Activated CD4-positive, alpha-beta T cell treated with anti-CD3 and anti-CD28 coated beads, Interleukin-2, amount 10 ng/mL, durations not matched to agents 7 days and 5 days (primary cell): ENCODE data around the gene MUC22. TPM values are rescaled to one million over a fixed set of nuclear protein-coding genes. Genes with fewer than 3 reads are reported as not detected.
"Not testable (repeated sequence)": the region's sequence is repeated elsewhere in the genome, so short reads cannot be mapped to it uniquely, and the experiment has no call there.

Experiments
- CTCF ChIA-PET: fragments of 350-600 bp; sonication (Branson Sonifier 250); formaldehyde crosslinking; loops from one replicate; lab custom pipeline; 2021; ENCODE audit warnings: antibody characterized with exemption; lab: Charles Lee
- POLR2A ChIA-PET: fragments of 350-600 bp; sonication (Branson Sonifier 250); formaldehyde crosslinking; loops from one replicate; lab custom pipeline; 2021; ENCODE audit warnings: antibody characterized with exemption; lab: Charles Lee
- DNase-seq: peaks from one replicate; pipeline ENCODE4 v3.0.0-alpha.2; 2020
- H3K27ac Mint-ChIP-seq: one replicate; pipeline ENCODE4 v1.8.0; 2021; ENCODE audit warnings: mild to moderate bottlenecking, moderate library complexity, mixed read lengths
- H3K27me3 Mint-ChIP-seq: one replicate; pipeline ENCODE4 v1.8.0; 2021; ENCODE audit warnings: mixed read lengths
- H3K36me3 Mint-ChIP-seq: one replicate; pipeline ENCODE4 v1.8.0; 2021; ENCODE audit warnings: low read depth, mixed read lengths
- H3K4me1 Mint-ChIP-seq: one replicate; pipeline ENCODE4 v1.8.0; 2021; ENCODE audit warnings: mixed read lengths
- H3K4me3 Mint-ChIP-seq: one replicate; pipeline ENCODE4 v1.8.0; 2021; ENCODE audit warnings: mild to moderate bottlenecking, moderate library complexity, mixed read lengths
- H3K9me3 Mint-ChIP-seq: one replicate; pipeline ENCODE4 v1.8.0; 2021; ENCODE audit warnings: mixed read lengths
- total RNA-seq, 2 experiments: library from RNA; stranded (reverse); gene quantifications; one replicate each; pipeline ENCODE4 v1.2.3, GENCODE V29; 2021

The MUC22 gene
- not detected for total RNA-seq

GRCh38 chr6:31010393-31011060 is at the start of gene MUC22:
Gene MUC22, plus strand, starts transcription at chr6:31010474. Its CDS starts 233 bp downstream, at chr6:31010707.
- CTCF ChIA-PET: no interaction called here

GRCh38 chr6:30960907-30961673 is 49.2 kb upstream of the MUC22 start:
- Mint-ChIP-seq H3K36me3 (no peaks in the 10 kb centered on the region), H3K4me1 (peaks cover 21% of the 10 kb centered on the region), H3K27me3 (peaks cover 53% of the 10 kb centered on the region), H3K9me3 (no peaks in the 10 kb centered on the region), H3K4me3 (no peak overlapping the region), H3K27ac (no peak overlapping the region)
- ChIA-PET CTCF (no interaction called here), POLR2A (no interaction called here)
- DNase-seq: no peak

More at GRCh38 chr6:31010393-31011060, at the start of gene MUC22:
- Mint-ChIP-seq H3K36me3 (no peaks in the 10 kb centered on the region), H3K27me3 (peaks cover 18% of the 10 kb centered on the region), H3K9me3 (no peaks in the 10 kb centered on the region), H3K4me3 (no peak within 1 kb of the TSS), H3K27ac (no peak within 1 kb of the TSS), H3K4me1 (no peaks in the 10 kb centered on the region)
- no peak for DNase-seq
- POLR2A ChIA-PET: no interaction called here

- Mint-ChIP-seq H3K4me1 (peaks cover 21% of the 10 kb centered on the region), H3K4me3 (no peak overlapping the region), H3K9me3 (no peaks in the 10 kb centered on the region), H3K27me3 (peaks cover 42% of the 10 kb centered on the region), H3K27ac (no peak overlapping the region), H3K36me3 (no peaks in the 10 kb centered on the region)
- DNase-seq: no peak
- ChIA-PET CTCF (no interaction called here), POLR2A (no interaction called here)
Observed at GRCh38 chr6:30962716-30963115, 47.6 kb upstream of the MUC22 start.

- Mint-ChIP-seq H3K4me3 (no peak overlapping the region), H3K36me3 (no peaks in the 10 kb centered on the region), H3K27ac (no peak overlapping the region), H3K27me3 (peaks cover 35% of the 10 kb centered on the region), H3K9me3 (no peaks in the 10 kb centered on the region), H3K4me1 (peaks cover 21% of the 10 kb centered on the region)
- ChIA-PET POLR2A (interaction anchor here (0.5 kb wide), 1 partner anchor 98 kb away, joined by 3 read pairs; no protein-coding TSS in a partner anchor), CTCF (no interaction called here)
- DNase-seq: no peak
Observed at GRCh38 chr6:30963641-30964040, 46.6 kb upstream of the MUC22 start.

GRCh38 chr6:30964075-30964474 is 46.2 kb upstream of the MUC22 start:
- Mint-ChIP-seq H3K27me3 (peaks cover 33% of the 10 kb centered on the region), H3K27ac (peak overlapping the region; percentile 16), H3K4me3 (no peak overlapping the region), H3K36me3 (no peaks in the 10 kb centered on the region), H3K4me1 (peaks cover 21% of the 10 kb centered on the region), H3K9me3 (no peaks in the 10 kb centered on the region)
- ChIA-PET CTCF (interaction anchor here (0.6 kb wide), 1 partner anchor 227 kb away, joined by 3 read pairs; no protein-coding TSS in a partner anchor), POLR2A (interaction anchor here (0.5 kb wide), 1 partner anchor 98 kb away, joined by 3 read pairs; no protein-coding TSS in a partner anchor)
- DNase-seq: peak; percentile 41

- DNase-seq: no peak
- H3K4me1 Mint-ChIP-seq: peaks cover 21% of the 10 kb centered on the region
- no peak overlapping the region for H3K4me3 Mint-ChIP-seq
- peaks cover 26% of the 10 kb centered on the region for H3K27me3 Mint-ChIP-seq
- no peak overlapping the region for H3K27ac Mint-ChIP-seq
- H3K9me3 Mint-ChIP-seq: no peaks in the 10 kb centered on the region
- POLR2A ChIA-PET: no interaction called here
- H3K36me3 Mint-ChIP-seq: no peaks in the 10 kb centered on the region
- CTCF ChIA-PET: interaction anchor here (0.7 to 1.4 kb wide), 3 partner anchors 10 to 103 kb away, joined by 3 to 5 read pairs (median 3); no protein-coding TSS in a partner anchor
Observed at GRCh38 chr6:30965140-30965601, 45.1 kb upstream of the MUC22 start.

GRCh38 chr6:30966154-30966553 is 44.1 kb upstream of the MUC22 start:
- ChIA-PET POLR2A (no interaction called here), CTCF (interaction anchor here (0.6 kb wide), 1 partner anchor 321 kb away, joined by 3 read pairs; no protein-coding TSS in a partner anchor)
- no peaks in the 10 kb centered on the region for H3K9me3 Mint-ChIP-seq

GRCh38 chr6:30969171-30969570 is 41.1 kb upstream of the MUC22 start:
- H3K4me3 Mint-ChIP-seq, DNase-seq, H3K9me3 Mint-ChIP-seq, POLR2A ChIA-PET, H3K36me3 Mint-ChIP-seq, H3K27ac Mint-ChIP-seq: not testable (repeated sequence)
- CTCF ChIA-PET: interaction anchor here (0.6 to 0.8 kb wide), 2 partner anchors 38 to 46 kb away, joined by 3 read pairs; no protein-coding TSS in a partner anchor
- H3K4me1 Mint-ChIP-seq: peaks cover 12% of the 10 kb centered on the region
- peaks cover 16% of the 10 kb centered on the region for H3K27me3 Mint-ChIP-seq

More at GRCh38 chr6:30966154-30966553, 44.1 kb upstream of the MUC22 start:
- H3K36me3 Mint-ChIP-seq: no peaks in the 10 kb centered on the region
- H3K4me1 Mint-ChIP-seq: peaks cover 21% of the 10 kb centered on the region
- H3K4me3 Mint-ChIP-seq: no peak overlapping the region
- DNase-seq: no peak
- peaks cover 22% of the 10 kb centered on the region for H3K27me3 Mint-ChIP-seq
- no peak overlapping the region for H3K27ac Mint-ChIP-seq

- H3K27me3 Mint-ChIP-seq: peaks cover 10% of the 10 kb centered on the region
- H3K27ac Mint-ChIP-seq: no peak overlapping the region
- H3K9me3 Mint-ChIP-seq: no peaks in the 10 kb centered on the region
- no peaks in the 10 kb centered on the region for H3K36me3 Mint-ChIP-seq
- no peak overlapping the region for H3K4me3 Mint-ChIP-seq
- ChIA-PET POLR2A (no interaction called here), CTCF (no interaction called here)
- no peaks in the 10 kb centered on the region for H3K4me1 Mint-ChIP-seq
- DNase-seq: no peak
Observed at GRCh38 chr6:30970946-30971345, 39.3 kb upstream of the MUC22 start.

GRCh38 chr6:30972816-30973215 is 37.5 kb upstream of the MUC22 start:
- no peaks in the 10 kb centered on the region for H3K4me1 Mint-ChIP-seq
- POLR2A ChIA-PET: no interaction called here
- no peak overlapping the region for H3K27ac Mint-ChIP-seq
- no peak for DNase-seq
- peaks cover 8% of the 10 kb centered on the region for H3K27me3 Mint-ChIP-seq
- no peaks in the 10 kb centered on the region for H3K36me3 Mint-ChIP-seq
- CTCF ChIA-PET: interaction anchor here (0.8 to 1.5 kb wide), 3 partner anchors 9 to 14 kb away, joined by 3 read pairs; no protein-coding TSS in a partner anchor
- H3K9me3 Mint-ChIP-seq: no peaks in the 10 kb centered on the region
- H3K4me3 Mint-ChIP-seq: no peak overlapping the region

GRCh38 chr6:30974490-30975252 is 35.6 kb upstream of the MUC22 start:
- H3K36me3 Mint-ChIP-seq: no peaks in the 10 kb centered on the region
- CTCF ChIA-PET: interaction anchor here (0.6 kb wide), 1 partner anchor 524 kb away, joined by 3 read pairs; no protein-coding TSS in a partner anchor
- H3K27me3 Mint-ChIP-seq: peaks cover 19% of the 10 kb centered on the region
- no peak for DNase-seq
- no peaks in the 10 kb centered on the region for H3K9me3 Mint-ChIP-seq
- H3K4me3 Mint-ChIP-seq: no peak overlapping the region
- H3K4me1 Mint-ChIP-seq: no peaks in the 10 kb centered on the region
- H3K27ac Mint-ChIP-seq: no peak overlapping the region
- POLR2A ChIA-PET: no interaction called here

- H3K36me3 Mint-ChIP-seq: no peaks in the 10 kb centered on the region
- H3K9me3 Mint-ChIP-seq: no peaks in the 10 kb centered on the region
- peaks cover 30% of the 10 kb centered on the region for H3K27me3 Mint-ChIP-seq
- H3K4me3 Mint-ChIP-seq: no peak overlapping the region
- DNase-seq: no peak
- H3K27ac Mint-ChIP-seq: no peak overlapping the region
- no peaks in the 10 kb centered on the region for H3K4me1 Mint-ChIP-seq
- ChIA-PET CTCF (interaction anchor here (1.0 to 1.2 kb wide), 2 partner anchors 10 to 100 kb away, joined by 3 read pairs; no protein-coding TSS in a partner anchor), POLR2A (no interaction called here)
Observed at GRCh38 chr6:30979141-30979540, 31.1 kb upstream of the MUC22 start.
